AML-193 (cell line): ENCODE measurements around the gene RAC2.

Source experiments
- DNase-seq, 2 experiments: peaks; one replicate each; lab custom pipeline; 2025; lab: John Stamatoyannopoulos, UW

The RAC2 gene

DNA sequence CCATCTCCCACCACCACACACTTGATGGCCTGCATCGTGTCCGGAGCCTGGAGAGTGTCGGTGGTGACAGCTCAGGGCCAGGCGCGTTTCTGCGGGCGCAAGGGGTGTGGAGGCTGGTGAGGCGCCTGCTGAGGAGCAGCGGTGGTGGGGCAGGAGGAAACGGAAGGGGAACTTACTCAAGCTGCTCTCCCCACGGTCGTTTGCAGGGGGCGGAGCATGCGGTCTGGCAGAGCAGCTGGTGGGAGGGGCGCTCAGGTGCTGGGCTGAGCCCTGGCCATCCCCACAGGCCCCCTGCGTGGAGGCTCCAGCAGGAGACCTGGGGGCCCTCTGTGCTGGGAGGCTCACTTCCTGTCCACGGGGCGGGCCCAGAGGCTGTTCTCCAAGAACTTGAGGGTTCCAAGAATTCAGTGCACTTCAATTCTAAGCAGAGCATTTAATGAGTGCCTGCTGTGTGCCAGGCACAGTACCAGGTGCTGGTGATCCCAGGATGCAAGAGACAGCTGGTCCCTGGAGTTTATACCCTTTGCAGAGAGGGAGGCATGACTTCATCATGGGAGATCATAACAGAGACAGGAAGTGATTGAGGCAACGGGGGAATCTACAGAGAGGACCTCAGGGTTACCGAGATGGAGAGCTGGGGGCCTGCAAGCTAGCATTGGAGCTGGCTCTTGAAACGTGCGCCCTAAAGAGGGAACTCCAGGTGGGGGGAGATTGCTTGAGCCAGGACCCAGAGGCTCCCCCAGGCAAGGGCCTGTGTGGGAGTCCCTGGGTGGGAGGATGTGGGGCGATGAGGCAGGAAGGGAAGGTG lies at the start of gene RAC2:
Gene RAC2 (minus strand): TSS at position 156 of the 808 bp plus-strand sequence. CDS start 121 bp downstream, at position 35.
- DNase-seq = peak; percentile 89 to 90

DNA sequence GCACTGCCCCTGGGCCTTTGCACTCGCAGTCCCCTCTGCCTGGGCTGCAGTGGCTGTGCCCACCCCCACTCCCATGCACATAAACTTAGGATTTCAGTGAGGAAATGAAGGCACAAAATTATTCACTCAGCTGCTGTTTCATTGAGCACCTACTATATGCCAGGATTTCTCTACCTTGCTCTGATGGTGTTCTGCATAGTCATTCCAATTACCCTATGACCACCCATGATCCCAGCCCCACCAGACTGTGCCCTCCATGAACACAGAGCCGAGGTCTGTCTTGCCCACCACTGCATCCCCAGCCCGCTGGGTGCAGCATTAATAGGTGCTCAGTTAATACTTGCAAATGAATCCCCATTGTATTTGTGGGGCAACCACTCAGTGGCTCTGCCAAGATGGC lies 49.1 kb upstream of the RAC2 start:
- no peak for DNase-seq

DNA sequence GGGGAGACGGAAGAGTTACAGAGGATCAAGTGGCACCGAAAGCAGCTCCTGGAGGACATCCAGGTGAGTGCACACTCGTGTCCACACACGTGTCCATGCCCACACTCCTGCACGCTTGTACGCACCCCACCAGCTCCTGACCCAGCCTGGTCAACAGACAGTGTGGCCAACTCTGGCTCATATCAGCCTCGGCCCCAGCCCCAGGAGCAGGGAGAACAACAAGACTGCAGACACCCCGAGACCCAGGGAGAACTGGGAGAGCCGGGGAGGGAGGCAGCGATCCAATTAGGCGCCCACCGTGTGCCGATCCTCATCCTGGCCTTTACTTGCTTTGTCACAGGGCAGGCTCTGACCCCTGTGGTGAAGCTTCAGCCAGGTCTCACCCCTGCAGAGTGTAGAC lies 48.6 kb upstream of the RAC2 start:
- no peak for DNase-seq

DNA sequence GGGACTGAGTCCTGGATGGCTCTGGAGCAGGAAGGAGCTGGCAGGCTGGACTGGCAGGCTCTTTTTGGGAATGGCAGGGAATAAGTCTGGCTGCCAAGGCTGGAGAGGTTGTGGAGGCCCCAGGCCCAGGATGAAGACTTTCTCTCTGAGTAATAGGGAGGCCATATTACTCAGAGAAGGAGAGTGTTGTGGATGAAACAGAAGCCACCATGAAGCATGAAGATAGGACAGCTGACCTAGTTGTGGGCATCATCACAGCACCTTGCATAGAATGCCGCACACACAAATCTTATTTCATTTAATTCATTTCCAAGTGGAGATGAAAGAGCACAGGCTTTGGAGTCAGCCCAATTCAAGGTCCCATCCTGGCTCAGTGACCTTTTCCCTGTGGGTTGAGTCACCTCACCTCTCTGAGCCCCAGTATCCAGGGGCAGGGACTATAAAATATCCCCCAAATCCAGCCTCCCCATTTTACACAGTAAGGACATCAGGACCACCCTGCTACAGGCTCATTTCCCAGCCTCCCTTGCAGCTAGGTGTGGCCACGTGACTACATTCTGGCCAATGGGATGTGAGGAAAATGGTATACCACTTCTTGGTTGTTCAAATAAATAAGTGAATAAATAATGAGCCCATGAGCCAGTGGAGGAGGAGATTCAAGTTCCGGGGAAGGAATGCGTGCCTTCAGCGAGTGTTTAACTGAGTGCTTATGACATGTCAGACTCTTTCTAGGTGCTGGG lies 47.7 kb upstream of the RAC2 start:
- no peak for DNase-seq

GRCh38 chr22:37290737-37291136 lies 46.7 kb upstream of the RAC2 start:
- no peak for DNase-seq

- no peak for DNase-seq
Measured at GRCh38 chr22:37289156-37289735, 45.2 kb upstream of the RAC2 start.

DNA sequence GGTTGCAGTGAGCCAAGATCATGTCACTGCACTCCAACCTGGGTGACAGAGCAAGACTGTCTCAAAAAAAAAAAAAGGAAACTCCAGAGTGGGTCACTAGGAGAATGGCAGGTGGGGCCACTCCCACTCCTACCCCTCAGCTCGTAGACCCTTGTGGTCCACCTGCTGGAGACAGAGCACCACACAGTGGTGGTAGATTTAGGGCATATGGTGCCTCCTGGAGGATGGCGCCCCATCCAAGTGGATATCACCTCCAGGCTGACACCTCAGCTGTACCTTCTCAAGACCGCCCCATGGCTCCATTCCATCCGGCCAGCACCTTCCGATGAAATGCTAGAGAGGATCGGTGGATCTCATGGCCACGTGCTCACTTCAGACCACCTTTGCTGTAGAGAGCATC lies 44.5 kb upstream of the RAC2 start:
- no peak for DNase-seq

DNA sequence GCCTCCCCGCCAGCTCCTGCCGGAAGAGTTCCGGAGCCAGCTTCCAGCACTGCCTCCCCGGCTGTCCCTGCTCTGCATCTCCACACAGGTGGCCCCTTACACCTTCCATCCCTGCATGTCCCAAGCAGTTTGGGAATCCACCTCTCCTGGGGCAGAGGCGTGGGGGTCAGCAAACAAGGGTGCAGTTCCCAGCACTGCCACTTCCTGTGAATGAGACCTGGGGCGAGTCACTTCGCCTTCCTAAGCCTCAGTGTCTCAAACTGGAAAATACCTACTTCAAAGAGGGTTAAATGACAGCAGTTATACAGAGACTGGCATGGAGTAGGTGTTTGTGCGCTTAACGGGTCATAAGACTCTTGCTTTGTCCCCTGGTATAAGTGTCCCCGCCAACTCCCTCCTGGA lies 43.5 kb upstream of the RAC2 start:
- DNase-seq = no peak

DNA sequence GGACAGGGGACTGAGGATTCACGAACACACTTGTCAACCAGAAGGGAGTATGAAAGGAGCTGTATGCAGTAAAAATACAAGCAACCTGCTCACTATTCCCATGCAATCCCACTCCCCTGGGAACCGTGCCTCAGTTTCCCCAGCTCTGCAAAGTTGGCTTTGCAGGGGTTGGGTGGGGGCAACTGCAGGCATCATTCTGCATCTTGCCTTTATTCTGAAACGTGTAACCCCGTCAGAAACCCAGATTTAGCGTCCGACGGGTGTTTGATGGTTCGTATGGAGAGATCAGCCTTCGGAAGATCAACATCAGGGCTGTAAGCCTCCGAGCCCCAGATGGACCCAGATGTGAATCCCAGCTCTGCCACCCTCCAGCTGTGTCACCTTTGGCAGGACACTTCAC lies 41.9 kb upstream of the RAC2 start:
- no peak for DNase-seq

DNA sequence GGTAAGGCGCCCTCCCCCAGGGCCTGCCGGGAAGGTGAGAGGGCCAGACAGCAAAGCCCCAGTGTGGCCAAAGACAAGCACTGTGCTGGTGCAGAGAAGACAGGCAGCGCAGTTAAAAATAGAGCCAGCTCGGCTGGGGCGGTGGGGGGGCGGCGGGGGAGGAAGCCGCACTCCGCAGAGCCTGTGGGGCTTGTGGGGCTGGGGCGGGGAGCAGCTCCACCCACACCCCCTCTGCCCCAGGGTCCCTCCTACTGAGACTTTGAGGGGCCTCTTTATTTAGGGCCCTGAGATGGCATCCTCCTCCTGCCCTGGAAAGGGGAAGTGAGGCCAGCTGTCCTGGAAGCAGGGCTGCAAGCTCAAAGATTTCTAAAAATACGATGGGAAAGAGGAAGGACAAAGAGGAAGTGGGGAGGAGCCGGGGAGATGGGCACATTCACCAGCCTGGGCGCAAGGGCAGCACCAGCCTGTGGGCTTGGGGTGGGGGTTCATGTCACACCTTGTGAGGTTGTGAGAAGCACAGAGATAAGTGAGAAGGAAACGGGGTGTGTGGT lies 40.8 kb upstream of the RAC2 start:
- DNase-seq = peak; percentile 96 to 97

GRCh38 chr22:37284126-37284804 lies 40.2 kb upstream of the RAC2 start:
- no peak for DNase-seq

DNA sequence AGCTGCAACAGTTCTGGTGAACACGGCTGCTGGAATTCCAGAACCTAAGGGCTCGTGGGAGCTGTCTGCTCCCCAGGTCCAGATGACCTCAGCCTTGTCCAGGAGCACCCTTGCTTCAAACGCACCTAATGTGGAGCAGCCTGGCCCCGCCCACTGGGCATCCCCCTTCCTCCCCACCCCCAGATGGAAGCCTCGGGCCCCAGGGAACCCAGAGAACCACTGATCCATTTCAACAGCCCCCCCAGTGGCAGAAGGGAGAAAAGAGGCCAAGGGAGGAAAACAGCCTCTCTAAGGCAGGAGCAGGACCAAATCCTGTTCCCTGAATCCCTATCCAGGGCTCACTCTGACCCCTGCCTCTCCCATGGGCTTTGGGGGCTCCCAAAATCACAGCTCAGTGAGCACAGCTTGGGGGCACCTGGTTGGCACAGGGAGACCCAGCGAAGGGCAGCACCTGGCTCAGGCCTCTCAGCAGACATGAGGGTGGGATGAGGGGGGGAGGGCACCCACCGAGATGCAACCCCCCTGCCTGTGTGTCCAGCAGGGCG lies 39.4 kb upstream of the RAC2 start:
- no peak for DNase-seq

DNA sequence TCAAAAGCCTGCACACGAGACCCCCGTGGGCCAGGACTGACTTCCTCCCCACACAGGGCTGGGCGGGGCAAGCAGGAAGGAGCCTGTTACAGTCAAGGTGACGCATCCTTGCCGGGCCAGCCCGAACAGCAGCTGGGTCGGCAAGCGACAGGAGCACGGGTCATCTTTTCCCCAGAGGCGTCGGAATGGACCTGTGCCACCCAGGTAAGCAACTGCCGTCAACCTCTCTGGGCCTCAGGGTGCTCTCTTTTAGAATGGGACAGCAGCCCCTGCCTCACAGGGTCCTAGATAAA lies 38.3 kb upstream of the RAC2 start, which contains the start of gene CYTH4:
Gene CYTH4 (plus strand): TSS at position 124 of the 293 bp plus-strand sequence. CDS start 62 bp downstream, at position 186.
- peak; percentile 55 to 69 for DNase-seq

GRCh38 chr22:37281646-37282384 lies 37.7 kb upstream of the RAC2 start:
- no peak for DNase-seq

GRCh38 chr22:37281195-37281594 lies 37.1 kb upstream of the RAC2 start:
- DNase-seq = no peak

GRCh38 chr22:37280718-37281117 lies 36.6 kb upstream of the RAC2 start:
- DNase-seq = no peak

GRCh38 chr22:37279331-37280181 lies 35.5 kb upstream of the RAC2 start:
- peak; percentile 77 to 78 for DNase-seq

- DNase-seq = no peak
Measured at GRCh38 chr22:37278261-37278660, 34.2 kb upstream of the RAC2 start.

GRCh38 chr22:37277384-37277783 lies 33.3 kb upstream of the RAC2 start:
- DNase-seq = no peak

DNA sequence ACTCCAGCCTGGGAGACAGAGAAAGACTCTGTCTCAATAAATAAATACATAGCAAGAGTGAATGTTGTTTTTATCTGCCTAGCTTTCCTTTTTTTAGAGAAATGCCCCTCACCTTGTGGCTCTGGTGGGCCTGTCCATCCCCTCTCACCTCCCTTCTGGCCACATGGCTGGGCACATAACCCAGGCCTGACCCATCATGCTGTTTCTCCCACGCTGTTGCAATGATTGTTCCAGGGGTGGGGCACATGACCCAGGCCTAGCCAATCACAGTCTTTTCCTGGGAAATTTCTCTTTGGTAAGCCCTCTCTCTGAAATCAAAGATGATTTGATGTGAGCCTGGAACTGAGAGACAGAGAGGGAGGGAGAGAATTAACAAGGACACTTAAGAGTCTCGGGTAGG lies 32.7 kb upstream of the RAC2 start:
- no peak for DNase-seq
